AG09319 (cell line): Measurements from ENCODE around the gene TPST1.
A peak's percentile ranks its signal among the peaks of the same experiment; 100 is the strongest.
"Not testable (repeated sequence)": the region's sequence is repeated elsewhere in the genome, so short reads cannot be mapped to it uniquely, and the experiment has no call there.

Source experiments
- DNase-seq: peaks from one replicate; pipeline ENCODE4 v3.0.0-alpha.2; 2010; ENCODE audit warnings: low read depth; ENCODE audit errors: extremely low read depth
- TF ChIP-seq, protein P1 (sequence below): IDR thresholded peaks from 2 replicates; pipeline ENCODE4 v1.5.1; 2011; ENCODE audit warnings: low read depth, mild to moderate bottlenecking, inconsistent platforms, low read length, moderate library complexity

Gene TPST1

DNA sequence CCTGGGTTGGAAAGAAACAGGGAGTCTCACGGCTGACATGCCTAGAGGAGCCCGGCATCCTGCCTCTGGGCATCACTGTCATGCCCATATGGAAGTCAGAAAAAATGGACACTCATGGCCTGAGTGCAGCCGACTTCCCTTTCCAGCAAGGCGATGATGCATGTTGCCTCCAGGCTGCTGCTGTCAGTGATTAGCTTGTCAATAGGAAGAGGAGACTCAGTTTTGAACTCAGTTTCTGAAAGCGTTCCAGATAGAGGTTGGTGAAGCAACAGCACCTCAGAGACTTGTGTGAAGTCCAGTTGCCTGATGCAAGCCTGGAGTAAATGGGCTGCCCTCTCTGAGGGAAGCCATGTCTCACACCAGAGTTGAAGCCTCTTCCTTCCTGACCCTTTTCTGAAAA lies 148.4 kb downstream of the TPST1 start:
- TF ChIP-seq, protein P1, sequence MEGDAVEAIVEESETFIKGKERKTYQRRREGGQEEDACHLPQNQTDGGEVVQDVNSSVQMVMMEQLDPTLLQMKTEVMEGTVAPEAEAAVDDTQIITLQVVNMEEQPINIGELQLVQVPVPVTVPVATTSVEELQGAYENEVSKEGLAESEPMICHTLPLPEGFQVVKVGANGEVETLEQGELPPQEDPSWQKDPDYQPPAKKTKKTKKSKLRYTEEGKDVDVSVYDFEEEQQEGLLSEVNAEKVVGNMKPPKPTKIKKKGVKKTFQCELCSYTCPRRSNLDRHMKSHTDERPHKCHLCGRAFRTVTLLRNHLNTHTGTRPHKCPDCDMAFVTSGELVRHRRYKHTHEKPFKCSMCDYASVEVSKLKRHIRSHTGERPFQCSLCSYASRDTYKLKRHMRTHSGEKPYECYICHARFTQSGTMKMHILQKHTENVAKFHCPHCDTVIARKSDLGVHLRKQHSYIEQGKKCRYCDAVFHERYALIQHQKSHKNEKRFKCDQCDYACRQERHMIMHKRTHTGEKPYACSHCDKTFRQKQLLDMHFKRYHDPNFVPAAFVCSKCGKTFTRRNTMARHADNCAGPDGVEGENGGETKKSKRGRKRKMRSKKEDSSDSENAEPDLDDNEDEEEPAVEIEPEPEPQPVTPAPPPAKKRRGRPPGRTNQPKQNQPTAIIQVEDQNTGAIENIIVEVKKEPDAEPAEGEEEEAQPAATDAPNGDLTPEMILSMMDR: no peak
- peak; percentile 90 for DNase-seq

DNA sequence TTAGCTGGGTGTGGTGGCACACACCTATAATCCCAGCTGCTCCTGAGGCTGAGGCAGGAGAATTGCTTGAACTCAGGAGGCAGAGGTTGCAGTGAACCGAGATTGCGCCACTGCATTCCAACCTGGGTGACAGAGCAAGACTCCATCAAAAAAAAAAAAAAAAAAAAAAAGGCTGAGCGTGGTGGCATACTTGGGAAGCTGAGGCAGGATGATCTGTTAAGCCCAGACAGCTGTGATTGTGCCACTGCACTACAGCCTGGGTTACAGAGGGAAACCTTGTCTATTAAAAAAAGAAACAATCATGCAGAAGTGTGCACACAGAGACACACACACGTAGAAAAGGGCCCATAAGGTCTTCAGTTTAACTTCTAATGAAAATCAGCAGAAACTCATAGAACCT lies 150.6 kb downstream of the TPST1 start:
- DNase-seq: no peak
- TF ChIP-seq, protein P1: no peak

DNA sequence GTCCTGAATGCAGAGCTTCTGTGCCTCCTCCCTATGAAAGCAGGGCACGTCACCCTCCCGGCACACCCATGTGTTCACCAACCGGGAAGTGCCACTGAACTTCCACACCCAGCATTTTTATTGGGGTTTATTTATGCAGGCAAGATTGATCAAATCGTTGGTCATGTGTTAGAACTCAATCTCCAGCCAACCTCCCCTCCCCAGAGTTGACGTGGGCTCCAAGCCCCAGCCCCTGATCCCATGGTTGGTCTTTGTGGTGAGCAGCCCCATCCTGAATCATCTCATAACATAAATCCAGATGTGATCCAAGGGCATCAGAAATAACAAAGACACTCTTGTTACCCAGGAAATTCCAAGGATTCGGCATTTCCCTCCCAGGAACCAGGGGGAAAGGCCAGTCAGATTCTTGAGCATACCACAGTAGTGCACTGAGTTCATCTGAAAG lies 151.2 kb downstream of the TPST1 start:
- DNase-seq: peak; percentile 14
- TF ChIP-seq, protein P1: no peak

DNA sequence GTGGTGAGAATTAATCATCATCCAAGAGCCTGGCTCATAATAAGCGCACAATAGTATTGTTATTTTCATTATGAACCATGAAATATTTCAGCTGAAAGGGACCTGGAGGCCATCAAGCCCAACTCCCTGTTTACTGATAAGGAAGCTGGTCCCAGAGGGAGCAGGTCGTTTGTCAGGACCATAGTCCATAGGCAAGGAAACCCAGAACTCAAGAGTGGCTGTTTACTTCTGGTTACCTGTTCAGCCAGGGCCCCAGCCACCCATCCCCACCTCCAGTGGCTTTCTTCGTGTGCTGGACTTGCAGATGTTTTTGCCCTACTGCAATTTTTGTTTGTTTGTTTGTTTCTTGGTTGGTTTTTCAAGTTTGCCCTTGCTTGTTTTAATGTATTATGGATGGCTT lies 152.0 kb downstream of the TPST1 start:
- no peak for DNase-seq
- TF ChIP-seq, protein P1: no peak

DNA sequence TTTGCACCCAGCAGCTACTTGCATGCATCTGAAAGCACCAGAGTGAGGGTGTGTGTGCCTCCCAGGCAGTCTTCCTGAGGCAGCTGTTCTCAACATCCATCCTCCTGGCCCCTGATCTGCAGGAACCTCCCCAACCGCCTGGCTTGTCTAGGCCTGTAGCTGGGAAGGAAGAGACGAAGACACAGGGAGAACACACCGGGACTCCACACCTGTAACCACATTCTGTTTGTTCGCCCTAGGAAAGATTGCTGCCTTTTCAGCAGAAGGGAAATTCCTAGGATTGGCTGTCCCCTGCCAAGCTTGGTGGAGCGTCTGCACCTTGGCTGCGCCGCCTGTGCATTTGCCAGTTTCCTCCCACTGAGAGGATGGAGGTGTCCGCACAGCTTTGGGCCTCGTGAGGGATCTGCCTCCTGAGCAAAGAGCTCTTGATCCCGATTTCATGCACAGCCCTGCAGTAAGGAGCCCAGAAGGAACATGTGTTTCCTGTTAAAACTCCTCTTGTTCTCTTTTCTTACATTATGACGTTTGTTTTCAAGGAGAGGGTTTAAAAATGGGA lies 154.6 kb downstream of the TPST1 start:
- peak; percentile 8 for DNase-seq
- TF ChIP-seq, protein P1: no peak

DNA sequence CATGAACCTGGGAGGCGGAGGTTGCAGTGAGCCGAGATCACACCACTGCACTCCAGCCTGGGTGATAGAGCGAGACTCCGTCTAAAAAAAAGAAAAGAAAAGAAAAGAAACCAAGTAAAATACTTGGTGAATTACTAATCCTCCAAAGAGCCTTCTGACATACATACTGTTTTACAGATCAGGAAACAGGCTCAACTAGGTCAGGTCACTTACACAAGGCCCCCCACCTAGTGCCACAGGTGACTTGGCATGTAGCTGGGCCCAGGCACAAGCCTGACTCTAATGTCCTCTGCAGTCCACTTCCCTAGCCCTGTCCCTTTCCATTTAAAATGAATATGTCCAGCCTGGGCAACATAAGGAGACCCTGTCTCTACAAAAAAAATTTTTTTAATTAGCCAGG lies 157.0 kb downstream of the TPST1 start:
- TF ChIP-seq, protein P1: no peak
- DNase-seq: no peak

DNA sequence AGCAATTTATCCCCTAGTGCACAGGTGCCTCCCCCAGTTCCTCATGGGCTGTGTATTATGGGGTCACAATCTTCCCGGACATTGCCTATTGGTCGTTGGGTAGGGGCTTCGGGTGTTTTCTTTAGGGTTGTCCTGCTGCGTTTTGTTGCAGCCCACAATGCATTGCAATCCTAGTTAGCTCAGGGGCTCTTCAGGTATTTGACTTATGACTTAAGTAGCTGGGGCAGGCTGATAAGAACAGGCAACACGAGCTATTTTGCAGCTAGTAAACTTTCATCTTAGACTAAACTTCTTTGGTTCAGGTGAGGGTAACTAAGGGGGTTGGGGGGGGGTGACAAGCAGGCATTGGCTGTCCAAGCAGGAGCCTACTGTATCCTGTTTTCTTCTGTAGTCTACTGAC lies 158.5 kb downstream of the TPST1 start:
- no peak for DNase-seq
- TF ChIP-seq, protein P1: no peak

DNA sequence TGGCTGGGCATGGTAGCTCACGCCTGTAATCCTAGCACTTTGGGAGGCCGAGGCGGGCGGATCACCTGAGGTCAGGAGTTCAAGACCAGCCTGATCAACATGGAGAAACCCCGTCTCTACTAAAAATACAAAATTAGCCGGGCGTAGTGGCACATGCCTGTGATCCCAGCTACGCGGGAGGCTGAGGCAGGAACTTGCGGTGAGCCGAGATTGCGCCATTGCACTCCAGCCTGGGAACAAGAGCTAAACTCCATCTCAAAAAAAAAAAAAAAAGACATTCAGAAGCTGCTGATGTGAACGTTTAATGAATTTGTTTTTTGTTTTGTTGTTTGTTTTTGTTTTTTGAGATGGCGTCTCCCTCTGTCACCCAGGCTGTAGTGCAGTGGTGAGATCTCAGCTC lies 159.9 kb downstream of the TPST1 start:
- DNase-seq: not testable (repeated sequence)
